Measurements from ENCODE around the gene SPACA1.

- TF ChIP-seq CTCF (IDR thresholded peaks at IDR 0.05): no peak
- no peak for TF ChIP-seq POLR2A (IDR thresholded peaks at IDR 0.05)
Observed at GRCh38 chr6:88059191-88059590, 11.6 kb downstream of the SPACA1 start.

All from body of pancreas (tissue), 4 donors.